GM21367 (cell line): ENCODE results near the gene SLAMF1.
"Not testable (repeated sequence)": the region's sequence is repeated elsewhere in the genome, so short reads cannot be mapped to it uniquely, and the experiment has no call there.

Source experiments
- ATAC-seq: cut with Tn5 transposase; IDR thresholded peaks from one replicate; pipeline ENCODE4 v1.9.1; 2021; ENCODE audit not compliant: unreplicated experiment

Gene SLAMF1, protein sequence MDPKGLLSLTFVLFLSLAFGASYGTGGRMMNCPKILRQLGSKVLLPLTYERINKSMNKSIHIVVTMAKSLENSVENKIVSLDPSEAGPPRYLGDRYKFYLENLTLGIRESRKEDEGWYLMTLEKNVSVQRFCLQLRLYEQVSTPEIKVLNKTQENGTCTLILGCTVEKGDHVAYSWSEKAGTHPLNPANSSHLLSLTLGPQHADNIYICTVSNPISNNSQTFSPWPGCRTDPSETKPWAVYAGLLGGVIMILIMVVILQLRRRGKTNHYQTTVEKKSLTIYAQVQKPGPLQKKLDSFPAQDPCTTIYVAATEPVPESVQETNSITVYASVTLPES

DNA sequence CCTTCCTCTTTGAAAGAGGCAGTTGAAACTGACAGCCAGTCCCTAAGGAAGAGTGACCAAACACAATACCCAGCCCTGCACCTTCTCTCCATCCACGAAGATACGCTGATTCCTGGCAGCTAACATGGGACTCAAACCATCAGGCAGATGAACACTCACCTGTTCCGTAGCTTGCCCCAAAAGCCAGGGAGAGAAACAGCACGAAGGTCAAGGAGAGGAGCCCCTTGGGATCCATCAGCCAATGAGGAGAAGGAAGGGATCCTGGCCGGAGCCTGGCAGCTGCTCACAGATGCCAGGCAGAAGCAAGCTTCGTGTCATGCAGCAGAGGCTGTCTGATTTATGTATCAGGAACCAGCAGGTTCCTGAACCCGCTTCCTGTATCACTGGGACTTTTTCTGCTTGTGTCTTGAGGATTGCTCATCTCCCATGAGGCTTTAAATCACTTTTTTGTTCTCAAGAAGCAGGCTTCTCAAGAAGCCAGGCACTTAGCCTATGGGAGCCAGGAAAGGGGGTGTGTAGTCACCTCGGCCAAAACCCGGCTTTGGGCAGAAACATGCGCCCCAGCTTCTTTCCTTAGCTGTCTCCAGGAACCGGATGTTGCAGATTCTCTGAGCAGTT lies at the start of gene SLAMF1:
SLAMF1 (minus strand) TSS at position 334 of the 618 bp plus-strand sequence; CDS start at position 235, 99 bp downstream.
- peak; percentile 39 for ATAC-seq

DNA sequence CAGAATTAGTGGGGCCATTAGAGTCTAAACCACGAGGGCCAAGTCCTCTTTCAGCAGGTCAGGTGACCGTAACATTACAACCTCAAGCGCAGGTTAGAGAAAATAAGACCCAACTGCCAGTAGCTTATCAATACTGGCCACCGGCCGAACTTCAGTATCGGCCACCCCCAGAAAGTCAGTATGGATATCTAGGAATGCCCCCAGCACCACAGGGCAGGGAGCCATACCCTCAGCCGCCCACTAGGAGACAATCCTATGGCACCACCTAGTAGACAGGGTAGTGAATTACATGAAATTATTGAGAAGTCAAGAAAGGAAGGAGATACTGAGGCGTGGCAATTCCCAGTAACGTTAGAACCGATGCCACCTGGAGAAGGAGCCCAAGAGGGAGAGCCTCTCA lies 45.5 kb upstream of the SLAMF1 start:
- ATAC-seq = not testable (repeated sequence)

DNA sequence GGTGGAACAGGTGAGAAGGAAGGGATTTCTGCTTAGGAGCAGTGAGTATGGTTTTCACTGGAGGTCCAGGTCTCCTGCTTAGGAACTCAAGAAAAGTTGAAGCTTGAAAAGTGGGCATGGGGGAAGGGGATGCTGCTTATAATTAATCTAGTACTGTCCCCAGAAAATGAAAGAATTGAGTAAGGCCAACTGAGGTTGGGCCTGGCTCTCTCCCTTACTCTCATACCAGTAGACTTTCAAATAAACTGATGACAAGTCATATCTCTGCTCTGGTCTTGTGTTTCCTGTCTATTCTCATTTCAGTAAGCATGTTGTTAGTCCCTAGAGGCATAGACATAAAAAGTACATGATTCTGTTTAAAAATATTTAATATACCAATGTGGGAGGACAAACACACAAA lies 38.4 kb upstream of the SLAMF1 start:
- no peak for ATAC-seq

DNA sequence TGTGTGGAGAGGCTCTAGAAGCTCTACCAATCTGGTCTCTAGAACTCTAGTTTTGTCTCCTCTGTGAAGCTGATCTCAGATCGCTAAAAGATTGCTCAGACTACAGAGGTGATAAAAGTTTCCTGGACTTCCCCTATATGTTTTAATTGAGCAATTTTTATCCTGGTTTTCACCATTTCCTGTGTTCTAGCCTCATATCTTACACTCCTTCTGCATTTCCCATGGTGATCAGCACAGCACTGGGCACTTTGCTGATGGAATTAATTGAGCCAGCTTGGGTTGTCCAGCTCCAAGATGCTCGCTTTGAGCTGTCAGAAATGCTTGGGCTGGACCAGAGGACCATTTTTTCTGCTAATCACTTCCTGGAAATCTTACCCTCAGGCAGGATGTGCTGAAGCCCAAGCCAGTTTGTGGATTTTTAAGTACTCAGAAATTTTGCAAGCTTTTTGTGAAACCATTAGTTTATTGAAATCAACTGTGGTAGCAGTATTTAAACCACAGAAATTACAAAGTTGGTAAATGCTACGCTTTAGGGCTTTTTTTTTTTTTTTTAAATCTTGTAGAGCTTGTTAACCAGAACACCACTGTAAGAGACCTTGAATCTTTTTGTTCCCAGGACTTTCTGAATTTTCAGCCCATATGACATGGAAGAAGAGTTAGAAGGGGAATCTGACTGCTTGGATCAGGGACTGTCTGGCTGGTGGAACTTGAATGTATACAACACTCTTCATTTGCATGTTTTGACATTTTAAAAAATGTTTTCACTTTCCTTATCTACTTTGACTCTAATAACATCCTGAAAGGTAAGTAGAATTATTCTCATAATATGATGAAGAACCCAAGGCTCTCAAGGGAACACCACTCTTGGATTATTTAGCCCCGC lies 36.4 kb upstream of the SLAMF1 start:
- no peak for ATAC-seq

DNA sequence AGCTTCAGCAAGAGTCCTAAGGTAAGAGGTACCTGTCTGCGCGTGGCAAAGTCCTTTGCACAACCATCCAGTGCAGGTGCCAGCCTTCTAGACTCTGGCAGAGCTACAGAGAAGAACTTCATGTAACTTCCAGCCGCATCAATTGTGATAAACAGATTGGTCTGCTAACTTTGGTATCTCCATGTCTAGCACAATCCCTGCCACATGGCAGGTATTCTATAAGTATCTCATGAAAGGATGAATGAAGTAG lies 35.0 kb upstream of the SLAMF1 start:
- ATAC-seq = no peak

DNA sequence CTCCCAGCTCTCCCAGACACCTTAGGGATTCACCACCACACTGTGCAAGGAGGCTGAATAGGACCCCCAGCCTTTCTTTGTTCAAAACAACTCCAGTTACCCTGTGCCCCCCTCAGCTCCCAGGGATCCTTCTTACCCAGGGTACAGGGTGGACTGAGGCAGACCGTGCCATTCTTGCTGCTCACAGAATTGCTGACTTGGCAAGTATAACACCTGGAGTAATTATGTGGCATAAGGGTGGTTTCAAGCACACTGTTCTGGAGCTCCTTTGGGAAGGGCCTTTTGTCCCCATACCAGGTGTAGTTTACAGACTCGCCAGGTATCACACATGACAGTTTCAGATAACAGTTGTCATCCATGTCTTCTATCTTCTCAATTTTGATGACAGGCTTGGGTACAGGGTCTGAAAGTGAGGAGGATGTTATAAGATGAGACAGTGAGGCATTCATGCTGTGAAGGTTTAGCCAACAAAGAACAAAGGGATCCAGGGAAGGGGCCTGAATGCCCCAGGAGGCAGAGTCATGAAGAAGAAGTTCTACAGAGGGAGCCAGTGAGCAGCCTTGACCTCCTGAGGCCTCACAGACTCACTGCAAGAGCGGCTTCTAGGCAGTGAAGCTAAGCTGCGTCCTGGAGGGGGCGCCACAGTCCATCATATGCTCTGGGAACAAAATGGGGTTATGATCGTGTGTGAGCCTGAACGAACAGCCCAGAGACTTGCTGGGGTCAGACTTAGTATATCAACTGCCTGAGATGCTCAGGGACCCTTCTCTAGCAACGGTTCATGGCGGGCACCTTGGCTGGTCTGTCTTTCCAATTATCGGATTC lies 34.4 kb upstream of the SLAMF1 start:
- no peak for ATAC-seq

DNA sequence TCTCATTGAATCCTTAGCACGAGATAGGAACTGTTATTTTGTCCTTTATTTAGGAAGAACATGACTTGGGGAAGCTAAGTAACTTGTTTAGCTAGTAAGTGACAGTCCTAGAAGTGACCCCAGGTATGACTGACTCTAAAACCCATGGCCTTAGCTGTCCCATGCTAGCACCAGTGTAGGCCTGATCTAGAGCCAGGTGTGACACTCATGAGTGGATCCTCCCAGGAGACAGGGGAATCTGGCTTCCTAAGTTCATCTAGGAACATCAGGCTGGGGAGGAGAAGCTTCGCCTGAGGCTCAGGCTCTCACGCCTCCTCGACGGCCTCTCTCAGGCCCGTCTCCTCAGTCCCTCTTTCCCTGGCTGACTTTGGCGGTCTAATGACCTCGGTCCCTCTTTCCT lies 33.6 kb upstream of the SLAMF1 start:
- ATAC-seq = no peak

DNA sequence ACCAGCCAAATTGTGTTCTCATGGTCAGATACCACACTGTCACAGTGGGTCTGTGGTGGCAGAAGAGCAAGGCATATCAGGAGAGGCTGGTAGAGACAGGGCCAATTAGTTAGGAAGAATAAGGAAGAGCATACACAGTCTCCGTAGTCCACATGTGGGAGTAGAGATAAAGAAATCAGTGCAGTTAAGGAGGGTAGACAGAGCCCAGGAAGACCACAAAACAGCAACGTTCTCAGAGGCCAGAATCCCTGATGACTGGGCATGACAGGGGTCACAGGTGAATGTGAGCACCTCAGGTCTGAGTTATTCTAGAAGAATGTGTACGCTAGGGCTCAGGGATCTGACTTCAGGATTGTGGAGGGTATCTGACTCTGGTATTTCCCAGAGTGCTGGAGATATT lies 33.0 kb upstream of the SLAMF1 start:
- no peak for ATAC-seq

DNA sequence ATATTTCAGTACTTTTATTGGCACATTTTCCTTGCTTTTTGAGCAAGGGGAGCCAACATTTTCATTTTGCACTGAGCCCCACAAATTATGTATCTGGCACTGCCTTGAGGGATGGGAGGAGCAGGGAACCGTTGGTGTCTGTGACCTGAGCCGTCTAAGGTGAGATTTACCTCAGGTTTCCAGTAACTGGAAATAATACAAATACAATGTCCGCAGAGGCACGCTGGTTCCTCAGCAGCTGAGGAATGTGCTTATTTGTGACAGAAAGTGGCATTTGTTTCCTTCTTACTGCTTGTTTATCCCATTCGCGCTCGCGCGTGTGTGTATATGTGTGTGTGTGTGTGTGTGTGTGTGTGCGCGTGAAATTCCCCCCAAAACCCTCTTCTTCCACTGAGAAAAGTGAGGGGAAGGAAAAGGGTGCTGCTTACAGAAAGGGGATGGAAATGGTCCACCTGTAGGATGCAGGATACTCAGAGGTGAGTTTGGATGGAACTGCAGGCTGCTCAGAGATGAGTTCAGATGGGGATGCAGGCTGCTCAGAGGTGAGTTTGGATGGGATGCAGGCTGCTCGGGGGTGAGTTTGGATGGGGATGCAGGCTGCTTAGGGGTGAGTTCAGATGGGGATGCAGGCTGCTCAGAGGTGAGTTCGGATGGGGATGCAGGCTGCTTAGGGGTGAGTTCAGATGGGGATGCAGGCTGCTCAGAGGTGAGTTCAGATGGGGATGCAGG lies 30.2 kb upstream of the SLAMF1 start:
- ATAC-seq = no peak

DNA sequence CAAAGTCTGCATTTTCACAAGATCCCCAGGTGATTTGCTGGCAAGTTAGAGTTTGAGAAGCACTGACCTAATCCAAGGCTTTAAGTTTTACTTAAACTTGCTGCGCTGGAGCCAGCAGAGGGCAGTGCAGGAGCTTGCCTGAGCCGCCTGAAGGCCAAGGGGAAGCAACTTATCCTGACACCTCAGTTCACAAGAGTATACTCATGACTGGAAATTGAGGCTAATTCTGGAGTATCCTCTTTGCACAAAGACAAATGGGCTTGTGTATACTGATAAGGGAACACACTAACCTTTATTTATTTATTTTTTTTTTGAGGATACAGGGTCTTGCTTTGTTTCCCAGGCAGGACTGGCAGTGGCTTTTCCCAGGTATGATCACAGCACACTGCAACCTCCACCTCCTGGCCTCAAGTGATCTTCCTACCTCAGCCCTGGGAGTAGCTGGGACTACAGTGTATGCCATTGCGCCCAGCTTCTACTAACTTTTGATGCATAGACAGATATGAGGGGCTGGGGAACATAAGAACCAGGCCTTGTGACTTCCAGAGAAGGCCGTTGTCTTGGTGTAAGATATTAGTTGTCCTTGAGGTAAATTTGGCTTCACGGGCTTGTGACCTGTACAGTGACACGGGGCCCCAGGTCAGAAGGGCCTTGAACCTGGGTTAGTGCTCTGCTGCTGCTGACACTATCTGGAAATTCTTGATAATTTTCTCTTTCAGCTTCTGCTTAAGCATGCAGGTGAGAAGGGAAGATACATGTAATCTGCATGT lies 29.0 kb upstream of the SLAMF1 start:
- no peak for ATAC-seq

DNA sequence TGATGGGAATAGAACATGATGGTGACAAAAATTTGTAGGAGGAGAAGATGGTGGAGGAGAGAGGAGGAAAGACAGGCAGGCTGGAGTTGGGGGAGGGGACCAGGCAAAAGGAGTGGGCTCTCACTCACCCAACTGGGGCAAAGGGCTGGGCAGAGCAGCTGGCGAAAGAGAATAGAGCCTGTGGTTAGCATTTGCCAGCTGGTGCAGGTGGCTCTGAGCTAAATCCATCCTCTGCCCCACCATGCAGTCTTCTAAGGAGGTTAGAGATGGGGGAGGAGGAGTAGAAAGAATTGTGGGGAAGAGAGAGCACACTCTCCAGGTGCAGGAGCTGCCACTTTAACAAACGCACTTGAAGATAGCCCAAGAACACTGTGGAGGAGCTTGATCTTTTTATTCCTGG lies 27.6 kb upstream of the SLAMF1 start:
- ATAC-seq = no peak

DNA sequence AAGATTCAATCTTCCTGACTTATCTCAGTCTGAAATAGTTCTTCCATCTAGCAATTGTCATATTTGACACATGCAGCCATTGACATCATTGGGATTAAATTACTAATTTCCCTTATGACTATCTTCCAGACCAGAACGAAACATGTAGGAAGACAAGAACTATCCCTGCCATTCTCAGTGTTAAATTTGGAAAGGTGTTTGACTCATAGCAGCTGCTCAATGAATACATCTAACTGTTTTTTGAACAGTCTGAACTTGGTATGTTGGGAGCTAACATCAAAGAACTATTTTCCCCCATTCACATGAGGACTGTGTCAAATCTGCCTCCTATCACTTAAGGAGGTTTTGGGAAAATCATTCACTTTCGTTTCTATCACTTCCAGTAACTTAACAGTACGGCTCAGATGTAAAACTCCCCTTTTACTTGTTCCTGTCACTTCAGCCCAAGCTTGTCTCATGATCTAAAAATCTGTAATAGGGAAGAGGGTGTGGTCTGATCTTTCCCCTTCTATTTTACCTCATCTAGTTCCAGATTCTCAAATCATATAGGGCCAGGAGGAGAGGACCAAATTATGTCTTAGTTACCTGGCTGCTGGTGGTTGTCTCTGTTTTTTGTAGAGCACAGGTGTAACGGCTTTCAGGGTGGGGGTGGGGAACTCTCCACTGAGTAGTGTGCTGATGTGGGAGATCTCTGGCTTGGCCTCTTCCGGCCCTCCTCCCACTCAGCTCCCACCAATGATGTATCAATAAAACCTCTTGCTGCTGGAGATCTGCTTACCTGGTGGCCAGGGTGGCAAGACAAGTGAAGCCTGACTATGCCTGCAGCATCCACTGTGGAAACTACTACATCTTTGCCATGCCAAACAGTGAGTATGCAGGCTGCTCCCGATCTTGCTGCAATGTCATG lies 26.2 kb upstream of the SLAMF1 start:
- ATAC-seq = no peak

DNA sequence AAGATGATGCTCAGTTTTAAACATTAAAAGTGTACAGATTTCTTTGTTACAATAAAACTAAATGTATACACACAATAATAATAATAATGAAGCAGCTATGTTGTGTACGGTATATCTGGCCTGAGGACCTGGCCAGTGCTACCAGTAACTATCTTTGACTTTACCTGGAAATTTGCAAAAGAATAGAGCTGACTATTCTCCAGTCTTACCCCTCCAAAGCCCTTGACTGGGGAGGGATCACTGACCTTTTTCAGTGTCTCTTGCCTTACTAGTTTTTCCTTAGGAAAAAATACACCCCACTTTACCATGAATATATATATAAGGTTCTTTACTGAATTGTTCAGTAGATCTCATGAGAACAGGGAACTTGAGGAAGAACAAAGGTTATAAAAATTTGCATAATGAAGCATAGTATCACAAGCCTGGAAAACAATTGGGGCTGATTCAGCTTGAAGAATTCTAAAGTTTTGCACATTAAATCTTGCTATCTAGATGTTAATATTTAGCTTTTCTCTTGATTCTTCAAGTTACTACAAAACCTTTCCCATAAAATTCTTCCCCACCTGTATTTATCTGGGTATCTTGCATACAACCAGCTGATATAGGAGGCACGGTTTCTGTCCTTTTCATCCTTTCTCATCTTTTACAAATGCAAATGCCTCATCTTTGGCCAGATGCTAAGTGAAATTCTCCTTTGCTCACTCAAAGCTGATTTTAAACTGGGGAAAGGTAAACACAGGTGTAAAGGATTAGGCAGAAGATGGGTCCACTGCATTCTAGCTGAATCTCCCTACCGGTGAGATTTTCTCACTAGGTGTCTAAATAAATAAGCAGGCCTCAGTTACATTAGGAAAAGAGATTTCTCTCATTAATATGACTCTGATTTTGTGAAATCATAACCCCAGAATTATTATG lies 25.0 kb upstream of the SLAMF1 start:
- ATAC-seq = no peak

DNA sequence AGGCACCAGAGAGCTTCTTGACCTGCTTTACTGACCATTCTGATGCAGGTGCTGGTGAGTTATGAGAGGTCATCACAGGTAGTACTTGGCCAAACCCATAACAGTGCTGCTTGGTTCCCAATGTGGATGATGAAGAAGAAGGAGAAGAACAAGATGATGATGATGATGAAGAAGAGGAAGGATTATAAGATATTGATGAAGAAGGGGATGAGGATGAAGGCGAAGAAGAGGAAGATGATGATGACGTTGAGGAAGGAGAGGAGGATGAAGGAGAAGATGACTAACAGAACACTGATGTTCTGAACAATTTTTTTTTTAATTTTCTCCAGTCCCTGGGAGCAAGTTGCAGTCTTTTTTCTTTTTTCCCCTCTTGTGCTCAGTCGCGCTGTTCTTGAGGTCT lies 23.9 kb upstream of the SLAMF1 start:
- ATAC-seq = no peak

DNA sequence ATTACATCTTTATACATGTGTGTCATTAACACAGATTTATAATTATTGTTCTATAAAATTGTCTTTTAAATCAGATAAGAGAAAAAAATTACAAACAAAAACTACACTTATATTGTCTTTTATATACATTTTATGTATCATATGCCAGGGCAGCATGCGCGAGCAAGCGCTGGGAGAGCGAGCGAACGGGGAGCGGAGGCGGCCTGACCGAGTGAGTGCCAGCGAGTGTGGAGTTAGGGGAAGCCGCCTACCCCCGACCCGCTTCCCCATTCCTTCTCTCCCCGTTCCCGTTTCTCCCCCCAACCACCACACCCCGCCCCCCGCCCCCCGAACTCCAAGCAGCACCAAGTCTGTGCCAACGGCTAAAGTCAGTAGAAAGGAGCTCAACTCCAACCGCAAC lies 23.0 kb upstream of the SLAMF1 start:
- ATAC-seq = no peak

DNA sequence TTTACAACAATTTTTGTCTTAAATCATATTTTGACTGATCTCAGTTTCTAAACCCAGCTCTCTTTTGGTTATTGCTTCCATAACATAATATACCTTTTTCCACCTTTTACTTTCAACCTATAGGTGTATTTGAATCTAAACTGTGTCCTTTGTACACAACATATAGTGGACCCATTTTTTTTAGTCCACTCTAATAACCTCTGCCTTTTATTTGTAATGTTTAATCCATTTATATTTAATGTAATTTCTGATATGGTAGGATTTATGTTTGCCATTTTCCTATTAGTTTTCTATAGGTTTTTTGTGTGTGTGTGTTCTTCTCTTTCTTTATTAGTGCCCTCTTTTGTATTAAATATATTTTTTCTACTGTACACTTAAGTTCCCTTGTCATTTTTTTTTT lies 22.4 kb upstream of the SLAMF1 start:
- ATAC-seq = no peak

DNA sequence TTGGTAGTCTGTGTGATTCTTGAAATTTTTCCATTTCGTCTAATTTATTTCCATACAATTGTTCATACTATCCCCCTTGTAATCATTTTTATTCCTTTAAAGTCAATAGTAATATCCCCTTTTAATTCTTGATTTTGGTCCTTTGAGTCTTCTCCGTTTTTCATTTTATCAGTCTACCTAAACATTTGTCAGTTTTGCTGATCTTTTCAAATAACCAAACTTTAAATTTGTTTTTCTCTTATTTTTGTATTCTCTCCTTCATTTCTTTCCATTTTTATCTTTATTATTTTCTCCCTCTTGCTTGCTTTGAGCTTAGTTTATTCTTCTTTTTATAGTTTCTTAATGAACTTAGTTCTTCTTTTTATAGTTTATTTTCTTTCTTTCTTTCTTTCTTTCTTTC lies 21.1 kb upstream of the SLAMF1 start:
- ATAC-seq = no peak

DNA sequence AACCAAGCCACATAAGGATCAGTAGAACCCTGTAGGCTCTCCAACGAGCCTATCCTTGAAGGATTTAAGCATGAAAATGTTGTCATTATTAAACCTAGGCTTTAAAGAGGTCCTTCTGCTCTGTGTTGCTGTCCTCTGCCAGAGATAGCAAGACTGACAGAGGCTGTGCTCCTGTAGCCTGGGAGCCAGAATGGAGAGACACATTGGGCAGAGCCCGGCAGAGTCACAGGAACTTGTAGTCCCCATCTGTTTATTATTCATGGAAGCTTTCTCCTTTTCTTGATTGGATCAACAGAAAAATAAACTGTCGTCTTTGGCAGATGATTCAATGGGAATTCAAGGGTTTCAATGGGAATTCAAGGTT lies 19.2 kb upstream of the SLAMF1 start:
- no peak for ATAC-seq
